ENCODE measurements around the gene IRS1.

DNA sequence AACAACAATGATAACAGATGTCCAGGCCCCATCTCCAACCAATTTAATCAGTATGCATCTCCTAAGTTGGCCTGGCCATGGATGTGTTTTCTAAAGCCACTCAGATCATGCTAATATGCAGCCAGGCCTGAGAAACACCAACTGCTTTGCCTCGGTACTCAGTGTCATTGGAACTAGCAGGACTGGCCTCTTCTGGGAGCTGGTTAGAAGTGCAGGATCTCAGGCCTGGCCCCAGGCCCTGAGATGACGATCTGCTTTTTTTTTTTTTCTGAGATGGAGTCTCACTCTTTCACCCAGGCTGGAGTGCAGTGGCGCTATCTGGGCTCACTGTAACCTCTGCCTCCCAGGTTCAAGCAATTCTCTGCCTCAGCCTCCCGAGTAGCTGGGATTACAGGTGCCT is 69.1 kb downstream of the IRS1 start:
- TF ChIP-seq, protein P1, sequence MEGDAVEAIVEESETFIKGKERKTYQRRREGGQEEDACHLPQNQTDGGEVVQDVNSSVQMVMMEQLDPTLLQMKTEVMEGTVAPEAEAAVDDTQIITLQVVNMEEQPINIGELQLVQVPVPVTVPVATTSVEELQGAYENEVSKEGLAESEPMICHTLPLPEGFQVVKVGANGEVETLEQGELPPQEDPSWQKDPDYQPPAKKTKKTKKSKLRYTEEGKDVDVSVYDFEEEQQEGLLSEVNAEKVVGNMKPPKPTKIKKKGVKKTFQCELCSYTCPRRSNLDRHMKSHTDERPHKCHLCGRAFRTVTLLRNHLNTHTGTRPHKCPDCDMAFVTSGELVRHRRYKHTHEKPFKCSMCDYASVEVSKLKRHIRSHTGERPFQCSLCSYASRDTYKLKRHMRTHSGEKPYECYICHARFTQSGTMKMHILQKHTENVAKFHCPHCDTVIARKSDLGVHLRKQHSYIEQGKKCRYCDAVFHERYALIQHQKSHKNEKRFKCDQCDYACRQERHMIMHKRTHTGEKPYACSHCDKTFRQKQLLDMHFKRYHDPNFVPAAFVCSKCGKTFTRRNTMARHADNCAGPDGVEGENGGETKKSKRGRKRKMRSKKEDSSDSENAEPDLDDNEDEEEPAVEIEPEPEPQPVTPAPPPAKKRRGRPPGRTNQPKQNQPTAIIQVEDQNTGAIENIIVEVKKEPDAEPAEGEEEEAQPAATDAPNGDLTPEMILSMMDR (IDR thresholded peaks at IDR 0.05): no peak
- no peak for TF ChIP-seq POLR2A (IDR thresholded peaks at IDR 0.05)
- no peak for TF ChIP-seq POLR2AphosphoS5 (IDR thresholded peaks at IDR 0.05; ENCODE audit: insufficient read depth in 1 of 2, low read depth in 1 of 2)

Measured in vagina (tissue), 2 donors.